AG04449 (cell line): ENCODE measurements around the gene DSTYK.
"Not testable (repeated sequence)": the region's sequence is repeated elsewhere in the genome, so short reads cannot be mapped to it uniquely, and the experiment has no call there.

Experiments
- CTCF ChIA-PET: fragments of 350-600 bp; formaldehyde crosslinking; extraction: SDS; loops from one replicate; lab custom pipeline; 2021; ENCODE audit warnings: antibody characterized with exemption; lab: Yijun Ruan, JAX
- POLR2A ChIA-PET: fragments of 400-600, 350-600 bp; formaldehyde crosslinking; extraction: SDS; loops from one replicate; lab custom pipeline; 2020; ENCODE audit warnings: antibody characterized with exemption, inconsistent platforms; lab: Yijun Ruan, JAX
- DNase-seq: peaks from one replicate; pipeline ENCODE4 v3.0.0-alpha.2; 2010; ENCODE audit warnings: low read depth, low spot score
- H3K4me3 ChIP-seq: 2 replicates; pipeline ENCODE4 v1.5.1; 2011; ENCODE audit warnings: low read depth, mild to moderate bottlenecking, control low read depth, low read length
- TF ChIP-seq, protein P1 (sequence below): IDR thresholded peaks from one replicate; pipeline ENCODE4 v1.5.1; 2011; ENCODE audit warnings: mild to moderate bottlenecking, moderate library complexity, low read length, control low read depth, inconsistent platforms; ENCODE audit not compliant: insufficient read depth; ENCODE audit errors: missing control alignments

Gene DSTYK

DNA sequence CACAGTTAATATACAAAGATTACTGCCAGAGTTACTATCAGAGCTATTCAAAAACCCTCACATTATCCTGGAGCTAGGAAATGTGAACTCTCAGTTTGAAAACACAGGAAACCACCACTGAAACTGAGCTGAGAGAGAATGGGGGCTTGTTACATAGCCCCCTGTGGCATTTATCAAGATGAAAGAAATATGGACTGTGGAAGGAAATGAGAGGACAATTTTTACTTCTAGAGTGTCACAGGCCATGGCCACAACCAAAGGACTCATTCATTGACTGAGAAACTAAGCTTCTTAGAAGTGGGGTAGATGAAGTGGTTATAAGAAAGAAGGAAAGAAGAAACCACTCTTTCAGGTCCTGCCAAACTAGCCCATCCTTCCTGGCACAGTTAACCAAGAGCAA, 25.3 kb downstream of the DSTYK start:
- H3K4me3 ChIP-seq = no peak overlapping the region
- CTCF ChIA-PET = interaction anchor here (0.9 to 2.8 kb wide), 6 partner anchors 10 to 45 kb away, joined by 3 to 9 read pairs (median 5); no protein-coding TSS in a partner anchor
- POLR2A ChIA-PET = no interaction called here
- TF ChIP-seq, protein P1, sequence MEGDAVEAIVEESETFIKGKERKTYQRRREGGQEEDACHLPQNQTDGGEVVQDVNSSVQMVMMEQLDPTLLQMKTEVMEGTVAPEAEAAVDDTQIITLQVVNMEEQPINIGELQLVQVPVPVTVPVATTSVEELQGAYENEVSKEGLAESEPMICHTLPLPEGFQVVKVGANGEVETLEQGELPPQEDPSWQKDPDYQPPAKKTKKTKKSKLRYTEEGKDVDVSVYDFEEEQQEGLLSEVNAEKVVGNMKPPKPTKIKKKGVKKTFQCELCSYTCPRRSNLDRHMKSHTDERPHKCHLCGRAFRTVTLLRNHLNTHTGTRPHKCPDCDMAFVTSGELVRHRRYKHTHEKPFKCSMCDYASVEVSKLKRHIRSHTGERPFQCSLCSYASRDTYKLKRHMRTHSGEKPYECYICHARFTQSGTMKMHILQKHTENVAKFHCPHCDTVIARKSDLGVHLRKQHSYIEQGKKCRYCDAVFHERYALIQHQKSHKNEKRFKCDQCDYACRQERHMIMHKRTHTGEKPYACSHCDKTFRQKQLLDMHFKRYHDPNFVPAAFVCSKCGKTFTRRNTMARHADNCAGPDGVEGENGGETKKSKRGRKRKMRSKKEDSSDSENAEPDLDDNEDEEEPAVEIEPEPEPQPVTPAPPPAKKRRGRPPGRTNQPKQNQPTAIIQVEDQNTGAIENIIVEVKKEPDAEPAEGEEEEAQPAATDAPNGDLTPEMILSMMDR = no peak
- no peak for DNase-seq

DNA sequence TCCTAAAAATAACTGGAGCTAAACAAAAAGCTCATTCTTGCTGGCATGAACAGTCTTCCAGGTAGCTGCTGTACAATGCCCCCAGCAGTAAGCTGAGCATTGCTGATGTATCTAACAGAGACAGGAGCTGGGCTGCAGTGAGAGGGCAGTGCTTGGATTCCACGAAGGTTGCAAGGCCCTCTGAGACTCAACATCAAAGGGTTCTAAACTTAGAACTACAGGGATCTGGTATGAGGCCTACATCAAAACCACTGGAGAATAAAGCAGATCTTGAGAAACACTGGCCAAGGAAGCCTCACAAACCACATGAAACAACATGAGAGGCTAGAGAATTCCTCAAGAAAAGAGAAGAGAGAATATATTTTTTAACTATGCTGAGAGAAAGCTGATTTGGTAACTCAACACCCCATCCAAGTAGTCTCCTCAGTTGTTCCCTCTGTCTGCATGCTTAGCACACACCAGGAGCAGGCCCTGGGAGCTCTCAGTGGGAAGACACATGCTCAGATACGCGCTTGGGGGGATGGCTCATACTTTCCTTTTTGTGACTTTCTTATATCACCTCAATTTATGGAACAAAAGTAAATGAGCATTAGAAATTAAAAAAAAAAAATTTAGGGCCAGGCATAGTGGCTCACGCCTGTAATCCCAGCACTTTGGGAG, 27.7 kb downstream of the DSTYK start:
- peak; percentile 33 for DNase-seq
- POLR2A ChIA-PET = interaction anchor here (0.7 kb wide), 1 partner anchor 8 kb away, joined by 3 read pairs; no protein-coding TSS in a partner anchor
- CTCF ChIA-PET = interaction anchor here (0.8 to 2.8 kb wide), 6 partner anchors 12 to 46 kb away, joined by 3 to 7 read pairs (median 4); no protein-coding TSS in a partner anchor
- no peak overlapping the region for H3K4me3 ChIP-seq
- TF ChIP-seq, protein P1 = no peak

DNA sequence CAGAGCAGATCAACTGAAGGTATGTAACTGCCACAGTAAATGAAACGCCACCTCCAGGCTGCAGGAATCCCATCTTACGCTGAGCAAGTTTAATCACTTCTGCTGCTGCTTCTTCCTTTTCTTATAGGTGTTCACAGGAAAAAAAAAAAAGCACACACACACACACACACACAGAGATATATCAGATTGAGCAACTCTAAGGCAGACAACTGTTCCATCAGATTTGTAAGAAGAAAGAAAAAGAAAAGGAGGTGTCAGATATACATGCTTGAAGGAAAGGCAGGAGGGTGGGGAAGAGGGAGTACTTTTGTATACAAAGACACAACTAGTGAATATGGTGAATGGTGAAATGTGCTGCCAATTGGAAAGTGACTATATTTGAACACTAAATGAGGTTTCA, 28.6 kb downstream of the DSTYK start:
- ChIA-PET CTCF (interaction anchor here (0.8 to 1.6 kb wide), 3 partner anchors 13 to 47 kb away, joined by 4 to 5 read pairs (median 4); no protein-coding TSS in a partner anchor), POLR2A (no interaction called here)
- no peak overlapping the region for H3K4me3 ChIP-seq
- DNase-seq = no peak
- TF ChIP-seq, protein P1 = no peak

DNA sequence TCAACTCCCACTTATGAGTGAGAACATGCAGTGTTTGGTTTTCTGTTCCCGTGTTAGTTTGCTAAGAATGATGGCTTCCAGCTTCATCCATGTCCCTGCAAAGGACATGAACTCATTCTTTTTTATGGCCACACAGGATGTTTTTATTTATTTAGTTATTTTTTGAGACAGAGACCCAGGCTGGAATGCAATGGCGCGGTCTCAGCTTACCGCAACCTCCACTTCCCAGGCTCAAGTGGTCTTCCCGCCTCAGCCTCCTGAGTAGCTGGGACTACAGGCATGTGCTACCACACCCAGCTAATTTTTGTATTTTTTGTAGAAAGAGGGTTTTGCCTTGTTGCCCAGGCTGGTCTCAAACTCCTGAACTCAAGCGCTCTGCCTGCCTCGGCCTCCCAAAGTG, 31.2 kb downstream of the DSTYK start:
- CTCF ChIA-PET = interaction anchor here (1.0 to 1.8 kb wide), 3 partner anchors 39 to 76 kb away, joined by 3 to 9 read pairs (median 4); no protein-coding TSS in a partner anchor
- POLR2A ChIA-PET = interaction anchor here (0.7 kb wide), 1 partner anchor 59 kb away, joined by 4 read pairs; the partner anchor contains the start of gene RBBP5
- not testable (repeated sequence) for DNase-seq, H3K4me3 ChIP-seq

DNA sequence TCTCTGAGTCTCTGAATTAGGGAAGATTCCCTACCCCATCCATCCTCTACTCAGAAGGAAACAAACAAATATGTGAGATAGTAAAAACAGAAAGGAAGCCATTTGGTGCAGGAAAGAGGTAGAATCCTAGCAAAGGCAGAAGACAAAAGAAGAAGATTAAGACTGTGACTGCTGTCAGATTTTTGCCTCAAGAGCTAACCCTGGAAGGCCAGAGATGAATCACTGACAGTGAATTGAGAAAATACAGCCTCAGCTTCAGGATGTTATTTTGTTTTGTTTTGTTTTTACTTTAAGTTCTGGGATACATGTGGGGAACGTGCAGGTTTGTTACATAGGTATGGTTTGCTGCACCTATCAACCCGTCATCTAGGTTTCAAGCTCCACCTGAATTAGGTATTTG, 31.7 kb downstream of the DSTYK start:
- DNase-seq = no peak
- CTCF ChIA-PET = interaction anchor here (1.0 to 1.8 kb wide), 3 partner anchors 38 to 77 kb away, joined by 3 to 9 read pairs (median 4); no protein-coding TSS in a partner anchor
- POLR2A ChIA-PET = interaction anchor here (0.7 kb wide), 1 partner anchor 58 kb away, joined by 4 read pairs; the partner anchor contains the start of gene RBBP5
- H3K4me3 ChIP-seq = no peak overlapping the region
- TF ChIP-seq, protein P1 = no peak

DNA sequence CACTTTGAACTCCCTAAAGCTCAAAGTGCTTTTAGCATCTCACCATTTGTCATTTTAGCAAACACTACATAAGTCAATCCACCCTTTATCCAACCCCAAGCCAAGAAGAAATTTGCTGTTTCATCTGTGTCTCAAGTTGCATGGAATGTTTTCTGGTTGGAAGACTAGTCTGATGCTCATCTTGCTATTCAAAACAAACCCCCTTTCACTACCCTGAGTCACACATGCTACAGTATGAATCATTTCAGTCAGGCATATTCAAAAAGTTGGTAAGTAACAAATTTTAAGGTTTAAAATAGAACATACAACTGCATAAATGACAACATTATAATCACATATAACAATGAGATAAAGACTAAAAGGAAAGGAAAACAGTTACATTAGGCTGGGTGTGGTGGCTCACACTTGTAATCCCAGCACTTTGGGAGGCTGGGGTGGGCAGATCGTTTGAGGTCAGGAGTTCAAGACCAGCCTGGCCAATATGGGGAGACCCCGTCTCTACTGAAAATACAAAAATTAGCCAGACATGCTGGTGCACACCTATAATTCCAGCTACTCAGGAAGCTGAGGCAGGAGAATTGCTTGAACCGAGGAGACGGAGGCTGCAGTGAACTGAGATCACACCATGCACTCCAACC, 38.7 kb downstream of the DSTYK start:
- ChIA-PET POLR2A (no interaction called here), CTCF (interaction anchor here (1.0 to 1.5 kb wide), 4 partner anchors 31 to 87 kb away, joined by 3 to 6 read pairs (median 5); no protein-coding TSS in a partner anchor)
- DNase-seq = peak; percentile 94
- TF ChIP-seq, protein P1 = no peak
- no peak overlapping the region for H3K4me3 ChIP-seq
